Thoracic aorta (tissue), 2 donors: Measurements from ENCODE around the gene KCNC3. TPM values are rescaled to one million over a fixed set of nuclear protein-coding genes. Genes with fewer than 3 reads are reported as not detected.

Source experiments
- ATAC-seq: fragments of 150-250 bp; one replicate; pipeline ENCODE4 v1.8.0; 2017; ENCODE audit warnings: low read depth; ENCODE audit not compliant: insufficient number of reproducible peaks, low FRiP score
- DNase-seq: peaks from one replicate; pipeline ENCODE4 v3.0.0-alpha.2; 2020; ENCODE audit warnings: low spot score
- H3K27ac ChIP-seq, 2 donors: fragments of 200-600 bp; sonication (generic); 1 replicate in 1 of 2; 2 replicates in 1 of 2; pipeline ENCODE4 v1.5.1; 2016; ENCODE audit warnings: mild to moderate bottlenecking in 2 of 2, moderate library complexity in 2 of 2
- H3K27me3 ChIP-seq: fragments of 200-600 bp; sonication (generic); replicated peaks from 2 replicates; pipeline ENCODE4 v1.6.0; 2016; ENCODE audit warnings: mild to moderate bottlenecking; ENCODE audit not compliant: insufficient read depth
- H3K36me3 ChIP-seq: fragments of 200-600 bp; sonication (generic); one replicate; pipeline ENCODE4 v1.5.1; 2016
- H3K4me1 ChIP-seq, 2 donors: fragments of 200-600 bp; sonication (generic); 1 replicate in 1 of 2; 2 replicates in 1 of 2; pipeline versions ENCODE4 v1.5.1 to v1.6.0; 2016; ENCODE audit warnings: low read depth in 2 of 2, mild to moderate bottlenecking in 1 of 2; ENCODE audit not compliant: control insufficient read depth in 1 of 2
- H3K4me3 ChIP-seq: fragments of 200-600 bp; sonication (generic); 2 replicates; pipeline ENCODE4 v1.5.1; 2016; ENCODE audit warnings: mild to moderate bottlenecking
- H3K9me3 ChIP-seq: fragments of 200-600 bp; sonication (generic); 2 replicates; pipeline ENCODE4 v1.5.1; 2016
- CTCF ChIP-seq: fragments of 200-600 bp; sonication (generic); IDR thresholded peaks from one replicate; pipeline ENCODE4 v1.5.1; 2019; ENCODE audit warnings: antibody characterized with exemption
- total RNA-seq, 2 donors: library from RNA; depleted of rRNA; stranded (reverse); fragments of >200 nt; gene quantifications; one replicate each; pipeline versions ENCODE4 v1.1.0 to v1.2.3, GENCODE V29; 2016

KCNC3 gene
- total RNA-seq, 2 donors from 2014 or later, result 1.3 to 4.2 TPM

- TF ChIP-seq CTCF, result no peak
- DNase-seq (no peak), ATAC-seq (no peak)
- Histone ChIP-seq H3K36me3 (no peaks in the 10 kb centered on the region), H3K27me3 (peaks cover 13% of the 10 kb centered on the region), H3K27ac (no peak overlapping the region), H3K9me3 (no peaks in the 10 kb centered on the region), H3K4me1 (peaks cover 7 to 20% of the 10 kb centered on the region in 2 donors), H3K4me3 (peak overlapping the region; percentile 27)
Observed at GRCh38 chr19:50325310-50326100, 3.7 kb downstream of the KCNC3 start.

- Histone ChIP-seq H3K27ac (no peak overlapping the region), H3K4me1 (peaks cover 7 to 8% of the 10 kb centered on the region in 2 donors), H3K36me3 (no peaks in the 10 kb centered on the region), H3K9me3 (no peaks in the 10 kb centered on the region), H3K27me3 (peaks cover 6% of the 10 kb centered on the region), H3K4me3 (no peak overlapping the region)
- TF ChIP-seq CTCF, result no peak
- ATAC-seq, result no peak
- no peak for DNase-seq
Observed at GRCh38 chr19:50324331-50324730, 4.8 kb downstream of the KCNC3 start.

GRCh38 chr19:50323782-50324133 lies 5.4 kb downstream of the KCNC3 start:
- no peak for ATAC-seq
- H3K36me3 ChIP-seq, result no peaks in the 10 kb centered on the region
- H3K27ac ChIP-seq, result no peak overlapping the region
- no peak for TF ChIP-seq CTCF
- H3K4me3 ChIP-seq, result no peak overlapping the region
- peaks cover 7 to 8% of the 10 kb centered on the region in 2 donors for H3K4me1 ChIP-seq
- peaks cover 6% of the 10 kb centered on the region for H3K27me3 ChIP-seq
- no peaks in the 10 kb centered on the region for H3K9me3 ChIP-seq
- no peak for DNase-seq

GRCh38 chr19:50322931-50323781 lies 6.0 kb downstream of the KCNC3 start:
- no peak for ATAC-seq
- TF ChIP-seq CTCF, result no peak
- Histone ChIP-seq H3K4me1 (peaks cover 7 to 8% of the 10 kb centered on the region in 2 donors), H3K4me3 (no peak overlapping the region), H3K27me3 (peaks cover 6% of the 10 kb centered on the region), H3K9me3 (no peaks in the 10 kb centered on the region), H3K36me3 (no peaks in the 10 kb centered on the region), H3K27ac (no peak overlapping the region)
- DNase-seq, result no peak

- no peak for ATAC-seq
- H3K27me3 ChIP-seq, result no peaks in the 10 kb centered on the region
- TF ChIP-seq CTCF, result no peak
Observed at GRCh38 chr19:50322234-50322633, 6.9 kb downstream of the KCNC3 start.

More at GRCh38 chr19:50322234-50322633, 6.9 kb downstream of the KCNC3 start:
- Histone ChIP-seq H3K4me3 (no peak overlapping the region), H3K4me1 (peaks cover 7 to 8% of the 10 kb centered on the region in 2 donors), H3K27ac (no peak overlapping the region), H3K9me3 (no peaks in the 10 kb centered on the region), H3K36me3 (no peaks in the 10 kb centered on the region)
- no peak for DNase-seq
